ENCODE results near the gene PLIN3. TPM values are rescaled to one million over a fixed set of nuclear protein-coding genes. Genes with fewer than 3 reads are reported as not detected.

Gene PLIN3
- total RNA-seq, 2 donors from 2014 or later, result 80.0 to 80.9 TPM

DNA sequence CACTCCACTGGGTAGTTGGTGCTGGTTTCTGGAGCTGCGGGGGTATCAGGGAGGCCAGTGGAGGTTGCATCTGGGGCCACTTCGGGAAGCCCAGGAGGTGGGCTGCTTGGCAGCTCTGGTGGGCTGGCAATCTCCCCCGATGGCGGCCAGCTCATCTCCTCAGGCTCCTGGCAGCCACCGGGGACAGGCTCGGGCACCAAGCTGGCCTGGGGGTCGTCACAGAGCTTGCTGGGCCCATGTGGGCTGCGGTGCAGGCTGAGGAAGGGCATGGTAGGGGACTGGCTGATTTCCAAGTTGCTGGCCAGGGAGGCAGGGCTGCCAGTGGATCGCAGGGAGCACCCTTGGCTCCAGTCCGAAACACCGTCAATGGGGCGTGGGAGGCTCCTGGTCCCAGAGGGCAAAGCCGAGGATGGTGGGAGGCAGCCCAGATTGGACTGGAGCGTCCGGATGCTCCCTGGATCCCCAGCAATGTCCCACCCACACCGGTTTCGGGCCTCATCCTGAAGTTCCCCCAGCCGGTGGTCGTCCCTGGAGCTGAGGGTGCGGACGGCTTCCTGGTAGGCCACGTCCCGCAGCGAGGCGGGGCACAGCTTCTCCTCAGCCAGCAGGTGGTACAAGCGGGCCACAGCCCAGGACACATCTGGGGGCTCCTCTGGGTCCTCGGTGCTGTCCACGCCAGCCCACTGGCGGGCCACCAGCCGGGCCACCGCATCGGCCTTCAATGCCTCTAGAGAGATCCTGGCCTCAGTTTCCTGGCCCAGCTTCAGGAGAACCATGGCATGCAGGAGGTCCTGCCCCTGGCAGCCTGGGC lies 49.8 kb downstream of the PLIN3 start:
- Histone ChIP-seq H3K36me3 (ENCODE audit: control insufficient read depth, insufficient read depth, low read length) (no peaks in the 10 kb centered on the region), H3K9me3 (ENCODE audit: control insufficient read depth, low read length) (no peaks in the 10 kb centered on the region), H3K27ac (ENCODE audit: low read depth, low read length) (no peak overlapping the region), H3K9ac (ENCODE audit: extremely low read depth, low read length, poor library complexity, severe bottlenecking) (no peak overlapping the region), H3K27me3 (ENCODE audit: control insufficient read depth, insufficient read depth, low read length, poor library complexity, severe bottlenecking) (no peaks in the 10 kb centered on the region), H3K4me3 (ENCODE audit: low read length) (no peak overlapping the region), H3K4me1 (ENCODE audit: control insufficient read depth, insufficient read depth, low read length) (no peaks in the 10 kb centered on the region)
- no peak for DNase-seq
- Mint-ChIP-seq H3K4me3 (no peak overlapping the region), H3K27me3 (ENCODE audit: insufficient read depth) (peaks cover 7% of the 10 kb centered on the region), H3K27ac (no peak overlapping the region), H3K4me1 (peaks cover 1% of the 10 kb centered on the region), H3K9me3 (peaks cover 9% of the 10 kb centered on the region), H3K36me3 (ENCODE audit: low read depth) (peaks cover 9% of the 10 kb centered on the region)
- TF ChIP-seq, protein P1, sequence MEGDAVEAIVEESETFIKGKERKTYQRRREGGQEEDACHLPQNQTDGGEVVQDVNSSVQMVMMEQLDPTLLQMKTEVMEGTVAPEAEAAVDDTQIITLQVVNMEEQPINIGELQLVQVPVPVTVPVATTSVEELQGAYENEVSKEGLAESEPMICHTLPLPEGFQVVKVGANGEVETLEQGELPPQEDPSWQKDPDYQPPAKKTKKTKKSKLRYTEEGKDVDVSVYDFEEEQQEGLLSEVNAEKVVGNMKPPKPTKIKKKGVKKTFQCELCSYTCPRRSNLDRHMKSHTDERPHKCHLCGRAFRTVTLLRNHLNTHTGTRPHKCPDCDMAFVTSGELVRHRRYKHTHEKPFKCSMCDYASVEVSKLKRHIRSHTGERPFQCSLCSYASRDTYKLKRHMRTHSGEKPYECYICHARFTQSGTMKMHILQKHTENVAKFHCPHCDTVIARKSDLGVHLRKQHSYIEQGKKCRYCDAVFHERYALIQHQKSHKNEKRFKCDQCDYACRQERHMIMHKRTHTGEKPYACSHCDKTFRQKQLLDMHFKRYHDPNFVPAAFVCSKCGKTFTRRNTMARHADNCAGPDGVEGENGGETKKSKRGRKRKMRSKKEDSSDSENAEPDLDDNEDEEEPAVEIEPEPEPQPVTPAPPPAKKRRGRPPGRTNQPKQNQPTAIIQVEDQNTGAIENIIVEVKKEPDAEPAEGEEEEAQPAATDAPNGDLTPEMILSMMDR (conservative IDR thresholded peaks at IDR 0.05), result no peak
- 91 to 99% methylated on average over 10 to 32 of the region's 32 CpGs for WGBS, 2 experiments (ENCODE audit: insufficient coverage in 1 of 2, insufficient read length in 1 of 2)

DNA sequence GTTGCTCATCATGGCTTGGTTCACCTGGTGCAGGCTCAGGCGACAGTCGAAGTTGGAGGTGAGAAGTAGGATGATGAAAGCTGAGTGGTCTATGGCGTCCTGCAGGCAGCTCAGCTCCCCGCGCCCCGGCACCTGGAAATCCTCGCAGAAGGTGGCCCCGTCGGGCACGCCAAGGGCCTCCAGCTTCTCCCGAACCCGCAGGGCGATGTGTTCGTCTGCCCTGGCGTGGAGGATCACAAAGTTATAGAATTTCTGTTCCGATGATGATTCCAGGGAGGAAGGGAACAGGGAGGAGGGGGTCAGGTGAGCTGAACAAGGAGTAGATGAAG lies 50.6 kb downstream of the PLIN3 start:
- H3K9me3 ChIP-seq (ENCODE audit: control insufficient read depth, low read length), result no peaks in the 10 kb centered on the region
- no peak overlapping the region for H3K27ac Mint-ChIP-seq
- TF ChIP-seq, protein P1 (conservative IDR thresholded peaks at IDR 0.05), result no peak
- peaks cover 9% of the 10 kb centered on the region for H3K36me3 Mint-ChIP-seq (ENCODE audit: low read depth)
- no peak overlapping the region for H3K9ac ChIP-seq (ENCODE audit: extremely low read depth, low read length, poor library complexity, severe bottlenecking)
- no peaks in the 10 kb centered on the region for H3K4me1 ChIP-seq (ENCODE audit: control insufficient read depth, insufficient read depth, low read length)
- H3K4me3 ChIP-seq (ENCODE audit: low read length), result no peak overlapping the region
- peaks cover 7% of the 10 kb centered on the region for H3K27me3 Mint-ChIP-seq (ENCODE audit: insufficient read depth)
- no peak overlapping the region for H3K27ac ChIP-seq (ENCODE audit: low read depth, low read length)
- H3K36me3 ChIP-seq (ENCODE audit: control insufficient read depth, insufficient read depth, low read length), result no peaks in the 10 kb centered on the region
- peaks cover 1% of the 10 kb centered on the region for H3K4me1 Mint-ChIP-seq
- no peak overlapping the region for H3K4me3 Mint-ChIP-seq
- WGBS, 2 experiments (ENCODE audit: insufficient coverage in 1 of 2, insufficient read length in 1 of 2), result 96% methylated on average over 6 to 16 of the region's 16 CpGs
- no peaks in the 10 kb centered on the region for H3K27me3 ChIP-seq (ENCODE audit: control insufficient read depth, insufficient read depth, low read length, poor library complexity, severe bottlenecking)
- DNase-seq, result no peak
- peaks cover 9% of the 10 kb centered on the region for H3K9me3 Mint-ChIP-seq

DNA sequence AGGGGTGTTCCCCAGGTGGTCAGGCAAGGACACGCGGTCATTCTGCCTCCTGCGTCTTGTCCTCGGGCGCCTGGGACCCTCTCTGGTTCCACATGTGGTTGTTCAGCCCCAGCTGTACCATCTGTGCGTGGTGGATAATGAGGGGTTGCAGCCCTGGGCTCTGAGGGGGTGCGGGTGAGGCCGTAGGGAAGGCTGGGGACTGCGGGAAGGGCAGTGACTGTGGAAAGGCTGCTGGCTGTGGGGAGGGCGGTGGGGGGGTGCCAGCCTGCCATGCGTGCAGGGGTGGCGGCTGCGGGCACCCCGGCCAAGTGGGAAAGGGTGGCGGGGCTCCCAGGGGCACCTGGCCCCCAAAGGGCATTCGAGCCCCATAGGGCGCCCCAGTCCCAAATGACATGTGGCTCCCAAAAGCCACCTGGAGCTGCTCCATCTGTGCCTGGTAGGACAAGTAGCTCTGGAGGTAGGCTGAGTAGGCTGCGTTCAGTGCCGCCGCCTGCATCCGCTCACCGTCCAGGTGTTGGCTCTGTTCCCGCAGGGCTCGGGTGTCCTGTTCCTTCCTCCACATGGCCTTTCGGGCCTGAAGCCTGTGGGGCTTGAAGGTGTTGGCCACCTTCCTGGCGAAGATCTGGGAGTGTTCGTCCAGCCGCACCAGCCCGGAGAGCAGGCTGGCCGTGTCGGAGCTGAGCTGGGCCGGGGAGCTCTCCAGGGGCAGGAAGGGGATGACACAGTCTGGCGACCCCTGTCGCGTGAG lies 51.1 kb downstream of the PLIN3 start:
- H3K4me1 Mint-ChIP-seq, result peaks cover 1% of the 10 kb centered on the region
- no peak overlapping the region for H3K27ac ChIP-seq (ENCODE audit: low read depth, low read length)
- peaks cover 11% of the 10 kb centered on the region for H3K9me3 Mint-ChIP-seq
- TF ChIP-seq, protein P1 (conservative IDR thresholded peaks at IDR 0.05), result no peak
- no peaks in the 10 kb centered on the region for H3K27me3 ChIP-seq (ENCODE audit: control insufficient read depth, insufficient read depth, low read length, poor library complexity, severe bottlenecking)
- no peak for DNase-seq
- peaks cover 9% of the 10 kb centered on the region for H3K36me3 Mint-ChIP-seq (ENCODE audit: low read depth)
- WGBS, 2 experiments (ENCODE audit: insufficient coverage in 1 of 2, insufficient read length in 1 of 2), result 95 to 96% methylated on average over 18 to 35 of the region's 35 CpGs
- H3K36me3 ChIP-seq (ENCODE audit: control insufficient read depth, insufficient read depth, low read length), result no peaks in the 10 kb centered on the region
- peak overlapping the region; percentile 59 for H3K4me3 ChIP-seq (ENCODE audit: low read length)
- H3K4me1 ChIP-seq (ENCODE audit: control insufficient read depth, insufficient read depth, low read length), result no peaks in the 10 kb centered on the region
- no peak overlapping the region for H3K27ac Mint-ChIP-seq
- H3K4me3 Mint-ChIP-seq, result no peak overlapping the region
- H3K9ac ChIP-seq (ENCODE audit: extremely low read depth, low read length, poor library complexity, severe bottlenecking), result no peak overlapping the region
- H3K9me3 ChIP-seq (ENCODE audit: control insufficient read depth, low read length), result no peaks in the 10 kb centered on the region
- H3K27me3 Mint-ChIP-seq (ENCODE audit: insufficient read depth), result peaks cover 7% of the 10 kb centered on the region
